Fibroblast of mammary gland (primary cell): ENCODE measurements around the gene GRHL3.

Experiments used
- DNase-seq: peaks from one replicate; pipeline ENCODE4 v3.0.0-alpha.2; 2010; ENCODE audit warnings: low read depth
- H3K4me3 ChIP-seq: 2 replicates; pipeline ENCODE4 v1.5.1; 2011; ENCODE audit warnings: low read depth, mild to moderate bottlenecking, low read length, moderate library complexity; ENCODE audit not compliant: control insufficient read depth
- CTCF ChIP-seq: conservative IDR thresholded peaks from 2 replicates; pipeline ENCODE4 v1.5.1; 2011; ENCODE audit warnings: low read depth, low read length, inconsistent platforms; ENCODE audit not compliant: control insufficient read depth, insufficient read depth

Gene GRHL3

GRCh38 chr1:24347159-24347934 lies 28.2 kb downstream of the GRHL3 start:
- TF ChIP-seq CTCF: no peak
- DNase-seq: no peak
- no peak overlapping the region for H3K4me3 ChIP-seq

GRCh38 chr1:24348196-24348595 lies 29.0 kb downstream of the GRHL3 start:
- H3K4me3 ChIP-seq: no peak overlapping the region
- no peak for TF ChIP-seq CTCF
- no peak for DNase-seq

GRCh38 chr1:24349891-24350290 lies 30.7 kb downstream of the GRHL3 start:
- TF ChIP-seq CTCF: no peak
- DNase-seq: peak; percentile 28
- no peak overlapping the region for H3K4me3 ChIP-seq

GRCh38 chr1:24351247-24351646 lies 32.1 kb downstream of the GRHL3 start:
- no peak for DNase-seq
- H3K4me3 ChIP-seq: no peak overlapping the region
- no peak for TF ChIP-seq CTCF

- no peak for TF ChIP-seq CTCF
- peak; percentile 70 for DNase-seq
- no peak overlapping the region for H3K4me3 ChIP-seq
Observed at GRCh38 chr1:24351918-24352627, 32.9 kb downstream of the GRHL3 start.

GRCh38 chr1:24353292-24353891 lies 34.2 kb downstream of the GRHL3 start:
- DNase-seq: no peak
- H3K4me3 ChIP-seq: no peak overlapping the region
- no peak for TF ChIP-seq CTCF
